CD4-positive, alpha-beta T cell treated with Interleukin-10 for 1 hour (primary cell): ENCODE measurements around the gene JADE1.
A peak's percentile ranks its signal among the peaks of the same experiment; 100 is the strongest.

Experiments used
- DNase-seq: peaks from one replicate; pipeline ENCODE4 v3.0.0-alpha.2; 2020

Gene JADE1

GRCh38 chr4:128879283-128879682, 69.8 kb downstream of the JADE1 start:
- no peak for DNase-seq

DNA sequence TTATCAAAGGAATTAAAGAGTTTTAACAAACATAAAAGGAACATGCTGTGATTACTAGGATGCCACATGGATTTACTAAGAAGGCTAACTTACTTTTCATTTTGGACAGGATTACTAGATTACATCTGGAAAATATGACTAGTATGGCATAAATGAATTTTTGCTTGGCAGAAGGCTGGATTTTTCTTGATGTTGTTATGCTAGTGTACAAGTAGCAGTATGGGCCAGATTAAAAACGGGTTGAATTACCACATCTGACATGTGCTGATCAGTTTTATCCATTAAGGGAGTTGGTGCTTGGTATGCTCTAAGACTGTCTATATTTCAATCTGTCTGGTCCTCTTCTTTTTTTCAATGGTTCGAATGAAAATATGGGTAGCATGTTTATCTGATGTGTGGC, 70.5 kb downstream of the JADE1 start:
- DNase-seq, result no peak

GRCh38 chr4:128880662-128881061, 71.2 kb downstream of the JADE1 start:
- DNase-seq, result no peak

GRCh38 chr4:128904821-128905220, 95.3 kb downstream of the JADE1 start:
- DNase-seq, result no peak

DNA sequence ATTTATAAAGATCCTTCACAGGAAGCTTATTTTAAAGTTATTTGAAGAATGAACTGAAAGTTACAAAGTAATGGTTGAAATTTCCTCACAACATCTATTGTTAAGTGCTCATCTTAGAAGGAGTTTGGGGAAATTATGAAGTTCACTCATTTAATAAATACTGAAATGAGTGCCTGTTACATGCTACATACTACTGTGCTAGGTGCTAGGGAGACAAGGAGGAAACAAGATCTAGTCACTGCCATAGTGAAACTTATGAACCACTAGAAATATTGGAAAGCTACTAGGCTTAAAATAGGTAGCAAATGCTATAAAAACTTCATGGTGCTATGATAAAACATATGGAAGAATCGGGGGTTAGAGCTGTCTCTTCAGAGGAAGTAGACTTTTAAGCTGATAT, 97.1 kb downstream of the JADE1 start:
- DNase-seq, result no peak

- DNase-seq, result no peak
Observed at GRCh38 chr4:128907981-128908380, 98.5 kb downstream of the JADE1 start.

DNA sequence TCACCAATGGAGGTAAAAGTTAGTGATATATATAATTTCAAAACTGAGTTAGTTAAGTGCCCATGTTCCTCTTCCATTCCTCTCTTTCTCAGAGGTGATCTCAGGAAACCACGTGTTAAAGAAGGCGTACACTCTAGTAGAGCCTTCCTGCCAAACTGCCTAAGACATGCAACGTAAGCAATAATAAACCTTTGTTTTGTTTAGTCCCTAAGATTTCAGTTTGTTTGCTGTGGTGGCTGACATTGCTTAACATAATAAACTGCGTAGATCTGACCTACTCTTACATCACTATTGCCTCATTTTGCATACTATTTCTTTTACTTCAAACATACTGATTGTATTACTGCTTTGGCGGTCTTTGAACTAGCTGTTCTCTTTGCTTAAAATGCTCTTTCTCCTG, 99.2 kb downstream of the JADE1 start:
- no peak for DNase-seq

DNA sequence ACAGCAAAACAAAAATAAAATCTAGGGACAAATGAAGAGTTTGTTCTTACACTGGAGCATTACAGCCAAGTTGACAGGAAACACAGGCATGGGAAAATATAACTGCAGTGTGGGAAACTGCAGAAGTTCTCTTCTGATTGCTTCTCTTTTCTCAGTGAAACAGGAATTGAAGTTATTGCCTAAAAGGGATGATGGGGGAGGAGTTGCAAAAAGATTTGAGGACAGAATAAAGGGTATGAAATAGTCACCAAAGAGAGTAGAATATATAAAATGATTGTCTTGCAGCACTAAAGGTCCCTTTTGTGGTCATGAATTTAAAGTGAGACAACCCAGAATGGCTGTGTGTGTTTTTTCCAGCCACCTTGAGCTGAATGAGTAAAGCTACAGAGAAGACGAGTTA, 103.7 kb downstream of the JADE1 start:
- DNase-seq, result no peak

DNA sequence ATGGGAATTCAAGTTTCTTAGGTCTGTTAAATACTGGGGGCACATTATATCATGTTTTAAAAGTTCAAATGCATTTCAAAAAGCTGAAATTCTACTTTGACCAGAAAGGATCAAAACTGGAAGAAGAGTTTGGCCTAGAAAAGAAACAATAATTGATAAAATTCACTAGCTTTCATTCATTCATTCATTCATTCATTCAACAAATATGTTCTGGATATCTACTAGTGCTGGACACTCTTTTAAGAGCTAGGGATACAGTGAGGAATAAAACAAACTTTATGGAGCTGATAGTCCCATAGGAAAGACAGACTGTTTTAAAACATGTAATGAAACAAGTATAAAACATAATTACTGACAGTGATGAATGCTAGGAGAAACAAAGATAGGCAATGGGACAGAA, 106.0 kb downstream of the JADE1 start:
- DNase-seq, result no peak

GRCh38 chr4:128916832-128917231, 107.3 kb downstream of the JADE1 start:
- peak; percentile 30 for DNase-seq

DNA sequence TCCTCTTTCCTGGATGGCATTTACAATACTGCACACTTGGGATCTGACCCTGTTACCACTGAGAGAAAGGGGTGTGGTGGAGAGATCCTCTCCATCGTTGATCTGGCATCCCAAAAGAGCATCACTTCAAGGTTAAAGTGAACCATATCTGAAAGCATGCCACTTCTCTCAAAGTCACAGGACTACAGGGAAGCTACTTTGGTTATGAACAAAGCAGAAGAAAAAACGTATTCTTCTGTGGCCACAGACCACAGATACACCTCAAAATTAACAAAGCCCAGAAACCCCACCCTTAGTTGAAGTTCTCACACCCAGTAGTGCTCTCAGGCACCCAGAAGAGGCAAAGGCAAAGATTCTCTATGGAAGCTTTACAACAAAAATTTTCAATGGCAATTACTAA, 108.3 kb downstream of the JADE1 start:
- DNase-seq, result peak; percentile 14

DNA sequence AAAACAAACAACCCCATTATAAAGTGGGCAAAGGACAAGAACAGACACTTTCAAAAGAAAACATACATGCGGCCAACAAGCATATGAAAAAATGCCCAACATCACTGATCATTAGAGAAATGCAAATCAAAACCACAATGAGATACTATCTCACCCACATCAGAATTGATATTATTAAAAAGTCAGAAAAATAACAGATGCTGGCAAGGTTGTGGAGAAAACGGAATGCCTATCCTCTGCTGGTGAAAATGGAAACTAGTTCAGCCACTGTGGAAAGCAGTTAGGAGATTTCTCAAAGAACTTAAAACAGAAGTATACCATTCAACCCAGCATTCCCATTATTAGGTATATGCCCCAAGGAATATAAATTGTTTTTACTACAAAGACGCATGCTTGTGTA, 112.5 kb downstream of the JADE1 start:
- no peak for DNase-seq
